ENCODE results near the gene CALCOCO1. TPM values are rescaled to one million over a fixed set of nuclear protein-coding genes. Genes with fewer than 3 reads are reported as not detected.

The CALCOCO1 gene
- total and polyA plus RNA-seq, 8 donors: 60.3 to 441 (median 148) TPM

- DNase-seq: peak; percentile 86 to 92
- H3K27ac ChIP-seq: no peak overlapping the region
- H3K36me3 ChIP-seq: no peaks in the 10 kb centered on the region
- peak overlapping the region; percentile 18 to 38 (median 22) for H3K4me3 ChIP-seq
- 3 to 17% (median 4%) methylated on average over 11 of the region's 11 CpGs for WGBS, 5 donors
- peaks cover 18 to 28% (median 27%) of the 10 kb centered on the region in 4 donors for H3K4me1 ChIP-seq
- intact Hi-C loops (cut with DNase I; ENCODE audit: low total_unique reads): no loop called here
- peaks cover 6 to 97% (median 67%) of the 10 kb centered on the region in 3 donors for H3K27me3 ChIP-seq
- TF ChIP-seq EP300 (IDR thresholded peaks at IDR 0.05): no peak
- no peak for TF ChIP-seq POLR2A (IDR thresholded peaks at IDR 0.05)
- peak in 1 of 3 donors; percentile 18 for TF ChIP-seq POLR2AphosphoS5 (IDR thresholded peaks at IDR 0.05)
- TF ChIP-seq, protein P1, sequence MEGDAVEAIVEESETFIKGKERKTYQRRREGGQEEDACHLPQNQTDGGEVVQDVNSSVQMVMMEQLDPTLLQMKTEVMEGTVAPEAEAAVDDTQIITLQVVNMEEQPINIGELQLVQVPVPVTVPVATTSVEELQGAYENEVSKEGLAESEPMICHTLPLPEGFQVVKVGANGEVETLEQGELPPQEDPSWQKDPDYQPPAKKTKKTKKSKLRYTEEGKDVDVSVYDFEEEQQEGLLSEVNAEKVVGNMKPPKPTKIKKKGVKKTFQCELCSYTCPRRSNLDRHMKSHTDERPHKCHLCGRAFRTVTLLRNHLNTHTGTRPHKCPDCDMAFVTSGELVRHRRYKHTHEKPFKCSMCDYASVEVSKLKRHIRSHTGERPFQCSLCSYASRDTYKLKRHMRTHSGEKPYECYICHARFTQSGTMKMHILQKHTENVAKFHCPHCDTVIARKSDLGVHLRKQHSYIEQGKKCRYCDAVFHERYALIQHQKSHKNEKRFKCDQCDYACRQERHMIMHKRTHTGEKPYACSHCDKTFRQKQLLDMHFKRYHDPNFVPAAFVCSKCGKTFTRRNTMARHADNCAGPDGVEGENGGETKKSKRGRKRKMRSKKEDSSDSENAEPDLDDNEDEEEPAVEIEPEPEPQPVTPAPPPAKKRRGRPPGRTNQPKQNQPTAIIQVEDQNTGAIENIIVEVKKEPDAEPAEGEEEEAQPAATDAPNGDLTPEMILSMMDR (IDR thresholded peaks at IDR 0.05): no peak
- H3K9me3 ChIP-seq: no peaks in the 10 kb centered on the region
Measured at GRCh38 chr12:53696285-53696654, 31.0 kb downstream of the CALCOCO1 start.

- H3K9me3 ChIP-seq: no peaks in the 10 kb centered on the region
- H3K4me1 ChIP-seq: peaks cover 18 to 28% (median 27%) of the 10 kb centered on the region in 4 donors
- TF ChIP-seq POLR2AphosphoS5 (IDR thresholded peaks at IDR 0.05) (no peak), EP300 (IDR thresholded peaks at IDR 0.05) (no peak), POLR2A (IDR thresholded peaks at IDR 0.05) (no peak)
- TF ChIP-seq, protein P1 (IDR thresholded peaks at IDR 0.05): no peak
- H3K27ac ChIP-seq: no peak overlapping the region
- no peaks in the 10 kb centered on the region for H3K36me3 ChIP-seq
- peak; percentile 46 to 79 for DNase-seq
- 3 to 12% (median 5%) methylated on average over 42 to 57 of the region's 57 CpGs for WGBS, 5 donors
- peak overlapping the region; percentile 18 to 38 (median 28) for H3K4me3 ChIP-seq
- intact Hi-C loops (cut with DNase I; ENCODE audit: low total_unique reads): no loop called here
- H3K27me3 ChIP-seq: peaks cover 6 to 95% (median 67%) of the 10 kb centered on the region in 3 donors
Measured at GRCh38 chr12:53695152-53696145, 31.8 kb downstream of the CALCOCO1 start.

DNA sequence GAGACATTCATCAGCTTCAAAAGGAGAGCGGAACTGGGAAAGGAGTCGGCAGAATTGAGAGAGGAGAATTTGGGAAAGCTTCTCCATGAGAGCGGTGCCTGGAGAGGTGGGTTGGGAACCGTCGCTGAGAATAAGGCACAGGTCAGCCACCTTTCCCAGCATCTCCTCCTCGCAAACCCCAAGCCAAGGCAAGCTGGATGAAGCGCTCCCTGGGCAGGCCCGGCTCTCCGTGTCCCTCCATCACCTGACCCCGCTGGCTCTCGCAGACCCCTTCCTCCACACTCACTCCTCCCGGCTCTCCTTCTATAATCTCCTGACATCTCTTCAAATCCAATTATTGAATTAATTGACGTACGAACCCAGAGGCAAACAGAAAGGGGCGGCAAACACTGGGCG, 32.5 kb downstream of the CALCOCO1 start:
- H3K4me3 ChIP-seq: peak overlapping the region in 2 of 4 donors; percentile 29 to 38
- peaks cover 6 to 88% (median 66%) of the 10 kb centered on the region in 3 donors for H3K27me3 ChIP-seq
- H3K27ac ChIP-seq: no peak overlapping the region
- peaks cover 18 to 28% (median 27%) of the 10 kb centered on the region in 4 donors for H3K4me1 ChIP-seq
- 32 to 52% (median 40%) methylated on average over 16 of the region's 16 CpGs for WGBS, 5 donors
- no peaks in the 10 kb centered on the region for H3K36me3 ChIP-seq
- no peaks in the 10 kb centered on the region for H3K9me3 ChIP-seq
- TF ChIP-seq POLR2AphosphoS5 (IDR thresholded peaks at IDR 0.05) (no peak), EP300 (IDR thresholded peaks at IDR 0.05) (no peak), POLR2A (IDR thresholded peaks at IDR 0.05) (no peak)
- TF ChIP-seq, protein P1 (IDR thresholded peaks at IDR 0.05): no peak
- intact Hi-C loops (cut with DNase I; ENCODE audit: low total_unique reads): no loop called here
- DNase-seq: no peak

DNA sequence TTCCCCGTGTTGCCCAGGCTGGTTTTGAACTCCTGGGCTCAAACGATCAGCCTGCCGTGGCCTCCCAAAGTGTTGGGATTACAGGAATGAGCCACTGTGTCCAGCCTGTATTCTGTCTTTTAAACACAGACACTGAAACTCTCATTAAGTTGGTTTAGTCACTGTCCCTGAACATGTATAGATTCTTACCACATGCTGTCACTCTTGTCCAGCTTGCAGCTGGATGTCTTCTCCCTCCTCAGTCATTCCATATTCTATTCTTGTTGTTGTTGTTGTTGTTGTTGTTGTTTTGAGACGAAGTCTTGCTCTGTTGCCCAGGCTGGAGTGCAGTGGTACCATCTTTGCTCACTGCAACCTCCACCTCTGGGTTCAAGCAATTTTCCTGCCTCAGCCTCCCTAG, 39.1 kb downstream of the CALCOCO1 start:
- WGBS, 5 donors: 78 to 90% (median 84%) methylated on average over 4 of the region's 4 CpGs
- H3K27ac ChIP-seq: no peak overlapping the region
- no peak for DNase-seq
- H3K27me3 ChIP-seq: peaks cover 0 to 23% (median 6%) of the 10 kb centered on the region in 3 donors
- no peaks in the 10 kb centered on the region for H3K36me3 ChIP-seq
- no peaks in the 10 kb centered on the region for H3K9me3 ChIP-seq
- TF ChIP-seq POLR2A (IDR thresholded peaks at IDR 0.05) (no peak), EP300 (IDR thresholded peaks at IDR 0.05) (no peak), POLR2AphosphoS5 (IDR thresholded peaks at IDR 0.05) (no peak)
- TF ChIP-seq, protein P1 (IDR thresholded peaks at IDR 0.05): no peak
- no peak overlapping the region for H3K4me3 ChIP-seq
- intact Hi-C loops (cut with DNase I; ENCODE audit: low total_unique reads): no loop called here
- H3K4me1 ChIP-seq: peaks cover 0 to 5% (median 0%) of the 10 kb centered on the region in 4 donors
